Skeletal muscle cell (primary cell): ENCODE results near the gene CAPN6.

Experiments
- DNase-seq: peaks from one replicate; pipeline ENCODE4 v3.0.0-alpha.2; 2010; ENCODE audit warnings: low read depth
- H3K4me3 ChIP-seq: 2 replicates; pipeline ENCODE4 v1.5.1; 2011; ENCODE audit warnings: low read depth, mild to moderate bottlenecking, control low read depth, low read length, moderate library complexity

Gene CAPN6, protein sequence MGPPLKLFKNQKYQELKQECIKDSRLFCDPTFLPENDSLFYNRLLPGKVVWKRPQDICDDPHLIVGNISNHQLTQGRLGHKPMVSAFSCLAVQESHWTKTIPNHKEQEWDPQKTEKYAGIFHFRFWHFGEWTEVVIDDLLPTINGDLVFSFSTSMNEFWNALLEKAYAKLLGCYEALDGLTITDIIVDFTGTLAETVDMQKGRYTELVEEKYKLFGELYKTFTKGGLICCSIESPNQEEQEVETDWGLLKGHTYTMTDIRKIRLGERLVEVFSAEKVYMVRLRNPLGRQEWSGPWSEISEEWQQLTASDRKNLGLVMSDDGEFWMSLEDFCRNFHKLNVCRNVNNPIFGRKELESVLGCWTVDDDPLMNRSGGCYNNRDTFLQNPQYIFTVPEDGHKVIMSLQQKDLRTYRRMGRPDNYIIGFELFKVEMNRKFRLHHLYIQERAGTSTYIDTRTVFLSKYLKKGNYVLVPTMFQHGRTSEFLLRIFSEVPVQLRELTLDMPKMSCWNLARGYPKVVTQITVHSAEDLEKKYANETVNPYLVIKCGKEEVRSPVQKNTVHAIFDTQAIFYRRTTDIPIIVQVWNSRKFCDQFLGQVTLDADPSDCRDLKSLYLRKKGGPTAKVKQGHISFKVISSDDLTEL

DNA sequence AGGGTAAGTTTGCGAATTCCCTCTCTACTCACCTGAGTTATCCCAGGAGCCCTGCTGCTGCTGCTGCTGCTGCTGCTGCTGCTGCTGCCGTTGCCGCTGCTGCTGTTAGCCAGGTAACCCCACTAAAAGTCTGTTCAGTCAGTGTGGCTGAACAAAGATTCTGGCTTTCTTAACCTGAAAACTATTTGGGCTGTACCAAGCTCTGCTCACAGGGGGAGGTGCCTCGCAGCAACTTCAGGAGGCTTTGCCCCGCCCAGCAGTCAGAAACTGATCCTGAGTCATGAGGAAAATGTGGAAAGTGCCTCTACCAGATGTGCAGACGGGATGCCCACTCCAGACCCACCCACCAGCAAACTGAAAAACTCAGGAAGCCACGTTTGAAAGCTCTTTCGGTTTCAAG is at the start of gene CAPN6:
Gene CAPN6 (minus strand): TSS at position 145 of the 400 bp plus-strand sequence. CDS start 6,547 bp downstream, outside the sequence.
- no peak within 1 kb of the TSS for H3K4me3 ChIP-seq
- DNase-seq: no peak

DNA sequence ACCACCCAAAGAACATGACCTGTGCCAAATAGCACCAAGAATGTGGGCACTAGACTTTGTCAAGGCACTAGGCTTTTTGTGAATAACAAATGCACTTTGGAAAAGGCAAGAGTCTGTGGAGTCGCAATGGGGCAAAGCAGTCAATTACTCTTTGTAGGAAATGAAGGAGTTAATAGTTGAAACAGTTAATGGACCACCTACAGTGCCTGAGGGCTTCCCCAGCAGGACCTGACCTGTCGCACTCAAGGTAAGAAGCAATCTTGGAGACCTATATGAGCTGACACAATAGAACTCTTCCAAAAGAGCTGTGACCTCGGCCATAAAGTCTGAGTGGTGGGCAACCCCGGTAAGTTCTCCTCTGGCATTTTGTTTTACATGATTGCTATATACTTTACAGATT is 49.2 kb upstream of the CAPN6 start:
- H3K4me3 ChIP-seq: no peak overlapping the region
- no peak for DNase-seq

DNA sequence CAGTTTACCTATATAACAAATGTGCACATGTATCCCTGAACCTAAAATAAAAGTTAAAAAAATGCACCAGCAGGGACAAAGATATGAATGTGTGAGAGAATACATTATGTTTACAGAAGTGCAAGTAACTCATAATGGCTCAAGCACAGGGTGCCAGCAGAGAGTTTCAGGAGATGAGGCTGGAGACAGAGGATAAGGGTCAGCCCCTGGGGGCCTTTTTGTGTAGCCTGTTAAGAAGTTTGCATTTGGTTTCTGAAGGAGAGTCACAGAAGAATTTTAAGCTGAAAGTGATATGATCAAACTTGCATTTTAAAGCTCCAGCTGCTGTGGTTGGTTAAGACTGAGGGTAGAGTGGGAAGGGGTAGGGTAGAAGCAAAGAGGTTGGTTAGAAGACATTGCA is 48.6 kb upstream of the CAPN6 start:
- H3K4me3 ChIP-seq: no peak overlapping the region

DNA sequence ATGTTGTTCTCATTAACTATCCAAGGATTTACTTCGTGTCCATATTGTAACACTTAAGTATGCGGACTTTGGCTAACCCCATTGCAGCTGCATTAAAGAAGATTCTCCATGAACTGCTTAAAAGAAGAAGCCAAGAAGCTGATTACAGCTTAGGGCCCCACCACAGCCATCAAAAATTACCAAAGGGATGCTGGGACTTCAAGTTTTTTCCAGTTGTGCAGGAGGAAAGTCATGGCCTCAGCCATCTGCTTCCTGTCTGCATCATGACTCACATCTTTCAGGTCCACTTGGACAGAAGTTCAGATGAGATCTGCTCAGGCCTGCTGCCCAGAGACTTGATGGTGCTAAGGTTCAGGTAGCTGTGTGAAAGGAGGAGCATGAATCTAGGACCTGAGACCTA is 38.8 kb upstream of the CAPN6 start:
- no peak overlapping the region for H3K4me3 ChIP-seq

More for the DNA sequence above, 48.6 kb upstream of the CAPN6 start:
- DNase-seq: no peak

DNA sequence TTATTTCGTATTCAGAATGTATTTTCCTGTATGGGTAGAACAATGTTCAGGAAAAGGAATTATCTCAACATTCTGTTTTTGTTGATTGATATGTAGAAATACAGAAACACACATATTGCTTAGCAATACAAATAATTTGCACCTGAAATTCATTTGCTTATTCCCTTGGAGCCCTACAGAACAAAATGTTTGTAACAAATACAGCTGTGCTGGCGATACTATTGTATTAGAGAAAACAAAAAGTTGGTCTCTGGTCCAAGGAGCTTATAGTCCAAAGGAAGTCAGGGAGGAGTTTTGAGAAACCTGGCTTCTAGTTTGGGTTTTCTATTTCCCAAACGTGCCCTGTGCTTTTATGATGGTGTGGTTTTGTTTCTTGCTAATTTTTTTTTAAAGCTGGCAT is 37.8 kb upstream of the CAPN6 start:
- H3K4me3 ChIP-seq: no peak overlapping the region
- no peak for DNase-seq

More for the DNA sequence above, 38.8 kb upstream of the CAPN6 start:
- no peak for DNase-seq

DNA sequence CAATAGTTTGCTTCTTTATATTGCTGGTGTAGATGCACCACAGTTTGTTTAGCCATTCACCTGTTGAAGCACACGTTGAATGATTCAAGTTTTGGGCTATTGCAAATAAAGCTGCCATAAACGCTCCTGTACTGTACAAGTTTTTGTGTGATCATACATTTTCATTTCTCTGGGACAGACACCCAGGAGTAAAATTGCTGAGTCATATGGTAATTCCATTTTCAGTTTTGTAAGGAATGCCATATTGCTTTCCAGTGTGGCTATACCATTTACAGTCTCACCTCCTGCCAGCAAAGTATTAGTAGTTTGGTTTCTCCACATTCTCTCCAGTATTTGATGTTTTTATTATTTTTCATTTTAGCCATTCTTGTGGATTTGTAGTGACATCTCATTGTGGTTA is 32.0 kb upstream of the CAPN6 start:
- no peak for DNase-seq
- H3K4me3 ChIP-seq: no peak overlapping the region

DNA sequence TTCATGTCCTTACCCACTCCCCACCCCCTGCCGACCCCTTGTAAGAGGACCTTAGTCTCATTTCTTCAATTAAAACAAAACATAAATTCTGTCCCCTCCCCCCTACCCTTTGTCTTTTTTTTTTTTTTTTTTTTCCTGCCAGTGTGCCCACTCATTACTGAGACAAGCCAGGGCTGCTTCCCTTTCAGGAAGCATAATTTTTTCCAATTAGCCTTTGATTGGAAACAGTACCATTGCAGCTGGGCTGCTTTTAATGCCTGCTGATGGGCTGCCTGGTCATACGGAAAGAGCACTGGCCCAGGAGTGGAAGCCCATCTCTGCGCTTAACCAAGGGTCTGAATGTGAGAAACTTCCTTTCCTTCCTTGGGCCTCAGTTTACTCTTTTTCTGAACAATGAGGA is 18.6 kb upstream of the CAPN6 start:
- no peak for DNase-seq
- H3K4me3 ChIP-seq: no peak overlapping the region

DNA sequence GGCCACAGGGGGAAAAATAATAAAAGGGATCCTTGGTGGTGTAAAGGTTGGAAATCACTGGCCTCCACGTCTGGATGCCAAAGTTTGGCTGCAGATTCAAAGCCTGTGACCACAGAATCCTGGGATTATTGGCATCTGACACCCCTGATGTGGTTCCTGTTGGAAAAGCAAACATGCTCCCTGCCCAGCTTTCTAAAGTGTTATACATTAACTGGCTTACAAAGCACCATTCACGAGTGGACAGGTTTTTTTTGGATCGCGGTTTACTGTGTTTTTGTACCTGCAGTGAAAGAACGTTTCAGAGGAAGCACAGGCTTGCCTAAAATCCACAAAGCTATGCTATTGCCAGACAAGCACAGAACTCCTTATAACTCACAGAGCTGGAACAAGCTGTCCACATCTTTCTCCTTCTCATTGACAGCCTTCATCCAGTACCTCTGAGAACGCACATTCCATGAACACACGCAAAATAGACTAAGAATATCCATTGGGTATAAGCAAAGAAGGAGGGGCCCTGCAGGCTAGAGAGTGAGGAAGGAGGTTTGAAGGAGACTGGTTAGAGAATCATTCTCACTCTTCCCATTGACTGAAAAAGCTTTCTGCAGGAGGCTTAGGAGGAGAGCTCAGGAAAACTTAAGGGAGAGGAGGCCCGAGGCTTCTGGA is 14.5 kb upstream of the CAPN6 start:
- no peak for DNase-seq
- H3K4me3 ChIP-seq: no peak overlapping the region

DNA sequence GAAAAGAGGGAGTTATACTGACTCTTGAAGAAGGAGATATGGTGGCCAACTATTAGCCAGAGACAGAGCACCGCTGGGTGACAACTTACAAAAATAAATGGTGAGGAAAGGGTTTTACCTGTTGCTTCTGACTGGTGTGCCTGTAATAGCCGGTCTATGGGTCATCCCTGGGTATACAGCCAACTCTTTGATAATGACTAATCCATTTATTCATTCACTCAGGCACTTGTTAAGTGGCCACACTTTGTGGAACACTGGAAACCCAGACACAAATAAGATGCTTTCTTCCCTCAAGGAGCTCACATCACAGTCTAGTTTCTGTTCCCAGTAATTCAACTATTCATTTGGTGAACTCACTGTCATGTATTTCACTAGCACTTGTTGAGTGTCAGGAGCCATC is 13.2 kb upstream of the CAPN6 start:
- DNase-seq: no peak
- no peak overlapping the region for H3K4me3 ChIP-seq

DNA sequence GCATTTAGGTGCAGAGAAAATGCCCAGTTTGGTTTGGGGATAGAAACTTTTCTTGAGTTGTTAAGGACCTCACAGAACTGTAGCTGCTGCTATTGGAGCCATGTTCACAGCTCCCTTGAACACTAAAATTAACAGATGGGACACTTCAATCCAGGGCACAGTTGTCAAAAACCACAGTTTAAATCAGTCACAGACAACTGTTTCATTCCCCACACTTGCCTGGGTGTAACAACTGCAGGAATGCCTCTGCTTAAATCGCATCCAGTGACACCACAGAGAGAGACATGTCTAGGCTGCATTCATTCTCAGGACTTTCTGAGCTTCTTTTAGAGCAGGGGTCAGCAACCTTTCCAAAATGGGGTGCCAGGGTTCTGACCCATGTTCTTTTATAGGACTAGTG is 12.7 kb upstream of the CAPN6 start:
- DNase-seq: no peak
- H3K4me3 ChIP-seq: no peak overlapping the region

DNA sequence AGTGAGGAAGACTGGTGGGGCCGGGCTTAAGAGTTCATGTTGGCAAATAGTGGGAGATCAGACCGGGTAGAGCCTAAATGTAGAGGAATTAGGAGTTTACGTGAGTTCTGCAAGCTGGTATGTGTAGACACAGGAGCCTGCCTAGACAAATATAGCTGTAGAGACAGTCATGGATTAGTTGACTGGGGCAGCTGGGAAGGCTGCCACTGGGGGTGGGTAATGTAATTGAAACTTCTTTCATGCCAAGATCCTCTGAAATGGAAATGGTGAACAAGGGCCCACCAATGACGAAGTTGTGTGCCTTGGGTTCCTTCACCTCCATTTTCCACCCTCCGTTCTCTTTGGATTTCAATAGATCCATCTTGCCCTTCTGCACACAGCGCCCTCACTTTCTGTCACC is 11.9 kb upstream of the CAPN6 start:
- DNase-seq: no peak
- H3K4me3 ChIP-seq: no peak overlapping the region

DNA sequence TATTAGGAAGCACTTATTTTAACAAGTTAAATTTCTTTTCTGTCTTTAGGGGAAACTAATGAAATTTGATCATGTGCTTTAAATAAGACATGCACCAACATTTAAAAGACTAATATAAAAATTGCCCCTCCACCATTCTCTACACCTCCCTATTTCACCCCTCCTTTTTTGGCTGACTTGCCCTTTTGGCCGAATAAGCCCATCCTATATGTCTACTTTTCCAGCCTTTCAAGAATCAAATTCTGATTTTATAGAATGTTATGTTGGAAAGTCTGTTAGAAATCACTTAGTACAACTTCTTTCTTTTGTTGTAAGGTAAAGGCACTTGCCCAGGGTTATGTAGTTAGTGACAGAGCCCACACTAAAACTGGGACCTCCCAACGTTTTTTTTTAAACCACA is 1.8 kb downstream of the CAPN6 start:
- no peak overlapping the region for H3K4me3 ChIP-seq

DNA sequence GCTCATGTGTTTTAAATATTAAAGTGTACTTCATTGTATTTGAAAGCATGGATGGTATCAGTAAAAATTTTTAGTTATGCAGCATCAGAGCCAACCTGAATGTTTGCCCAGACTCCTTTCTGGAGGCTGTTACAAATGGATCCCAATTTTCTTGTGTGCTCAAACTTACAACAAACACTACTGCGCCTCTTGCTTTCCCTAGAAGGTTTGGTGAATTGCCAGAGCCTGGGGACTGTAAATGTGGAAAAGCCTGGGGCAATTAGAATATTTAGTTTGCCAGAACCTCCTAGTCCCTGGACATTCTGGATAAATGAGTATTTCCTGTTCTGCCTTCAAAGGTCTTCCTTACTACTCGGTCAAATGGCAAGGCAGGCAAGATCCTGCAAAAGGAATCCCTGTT is 4.8 kb downstream of the CAPN6 start:
- H3K4me3 ChIP-seq: no peak overlapping the region
- no peak for DNase-seq

More for the DNA sequence above, 1.8 kb downstream of the CAPN6 start:
- DNase-seq: no peak

DNA sequence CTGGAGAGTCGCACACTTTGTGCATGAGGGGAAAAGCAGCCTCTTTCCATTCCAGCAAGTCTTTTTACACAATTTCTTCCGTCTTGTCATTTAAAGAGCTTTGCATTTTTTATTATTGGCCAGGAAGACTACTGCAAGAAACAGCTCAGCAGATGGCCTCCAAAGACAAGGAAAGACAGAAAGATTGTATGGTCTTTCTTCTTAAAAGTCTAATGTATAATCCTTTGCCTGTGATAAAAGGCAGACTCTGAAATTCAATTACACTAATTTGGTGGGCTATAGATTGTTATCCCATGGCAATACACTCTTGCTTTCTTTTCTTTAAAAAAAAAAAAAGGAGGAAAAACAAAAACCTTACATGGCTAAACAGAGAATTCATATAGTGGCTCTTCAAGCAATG is 5.9 kb downstream of the CAPN6 start:
- H3K4me3 ChIP-seq: no peak overlapping the region
- no peak for DNase-seq

DNA sequence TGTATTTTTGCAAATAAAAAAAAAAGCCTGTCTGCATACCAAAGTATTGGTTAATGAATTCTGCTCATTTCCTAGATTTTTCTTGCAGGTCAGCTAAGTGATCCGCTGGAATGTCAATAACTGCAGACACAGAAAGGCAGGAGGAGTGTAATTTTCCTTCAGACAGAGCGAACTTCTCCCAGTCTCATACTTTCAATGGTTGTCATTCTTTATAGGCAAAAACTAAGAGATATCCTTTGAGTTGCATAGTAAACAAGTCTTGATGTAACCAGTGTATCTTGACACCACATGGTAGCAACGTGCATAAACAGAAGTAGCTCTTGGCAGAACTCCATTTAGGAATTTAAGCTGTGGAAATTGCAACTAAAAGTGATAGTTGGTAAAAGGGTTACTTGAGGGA is 8.2 kb downstream of the CAPN6 start:
- no peak for DNase-seq
- H3K4me3 ChIP-seq: no peak overlapping the region

DNA sequence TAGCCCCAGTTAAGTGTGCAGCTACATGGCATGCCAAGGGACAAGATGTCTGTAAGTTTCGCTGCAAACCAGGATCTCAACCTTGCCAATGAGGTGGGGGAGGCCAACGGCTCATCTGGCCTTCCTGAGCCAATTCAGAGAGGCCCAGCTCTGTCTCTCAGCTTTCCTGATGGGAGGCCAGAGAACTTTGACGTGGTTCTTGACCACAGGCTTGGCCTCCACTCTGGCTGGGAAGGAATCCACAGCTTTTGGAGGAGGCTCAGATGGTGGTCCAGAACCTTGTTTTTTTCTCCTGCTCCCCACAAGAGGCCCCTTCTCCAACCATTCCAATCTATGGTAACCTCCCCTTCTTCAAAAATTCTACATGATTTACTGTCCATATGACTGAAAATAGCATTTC is 9.8 kb downstream of the CAPN6 start:
- DNase-seq: no peak
- H3K4me3 ChIP-seq: no peak overlapping the region

DNA sequence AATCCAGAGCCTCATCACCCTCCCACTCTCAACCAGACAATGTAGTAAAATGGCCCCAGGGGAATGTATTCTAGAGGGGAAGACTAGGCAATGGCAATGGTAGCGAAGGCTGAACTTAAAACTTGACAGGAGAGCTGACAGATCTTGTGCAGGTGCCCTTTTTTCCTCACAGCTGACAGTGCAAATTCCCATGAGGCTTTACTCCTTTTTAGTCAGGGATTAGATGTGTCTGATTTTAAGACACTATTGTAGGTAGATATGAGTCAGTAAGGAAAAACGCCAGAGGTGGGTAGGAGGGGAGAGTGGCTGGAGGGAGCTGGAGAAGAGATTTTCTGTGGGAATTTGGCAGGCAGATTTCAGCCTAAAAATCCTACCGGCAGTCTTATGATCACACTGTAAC is 10.7 kb downstream of the CAPN6 start:
- DNase-seq: no peak
- no peak overlapping the region for H3K4me3 ChIP-seq

DNA sequence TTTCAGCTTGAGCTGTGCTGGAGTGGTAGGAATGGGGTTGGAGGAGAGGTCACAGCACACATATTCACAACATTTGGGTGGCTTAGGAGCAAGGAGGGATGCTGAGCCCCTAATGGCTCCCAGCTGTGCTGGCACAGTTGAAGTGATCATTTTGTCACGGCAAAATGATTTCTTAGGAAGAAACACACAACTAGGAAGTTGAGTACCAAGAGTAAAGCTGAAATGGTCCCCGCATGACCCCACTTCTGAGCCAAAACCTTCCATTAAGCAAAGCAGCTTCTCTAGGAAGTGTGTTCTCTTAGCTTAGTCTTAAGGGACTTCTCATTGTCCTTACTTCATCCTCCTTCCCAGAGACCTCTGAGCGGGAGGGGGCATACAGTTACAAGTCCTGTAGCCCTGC is 12.6 kb downstream of the CAPN6 start:
- no peak overlapping the region for H3K4me3 ChIP-seq
- no peak for DNase-seq

DNA sequence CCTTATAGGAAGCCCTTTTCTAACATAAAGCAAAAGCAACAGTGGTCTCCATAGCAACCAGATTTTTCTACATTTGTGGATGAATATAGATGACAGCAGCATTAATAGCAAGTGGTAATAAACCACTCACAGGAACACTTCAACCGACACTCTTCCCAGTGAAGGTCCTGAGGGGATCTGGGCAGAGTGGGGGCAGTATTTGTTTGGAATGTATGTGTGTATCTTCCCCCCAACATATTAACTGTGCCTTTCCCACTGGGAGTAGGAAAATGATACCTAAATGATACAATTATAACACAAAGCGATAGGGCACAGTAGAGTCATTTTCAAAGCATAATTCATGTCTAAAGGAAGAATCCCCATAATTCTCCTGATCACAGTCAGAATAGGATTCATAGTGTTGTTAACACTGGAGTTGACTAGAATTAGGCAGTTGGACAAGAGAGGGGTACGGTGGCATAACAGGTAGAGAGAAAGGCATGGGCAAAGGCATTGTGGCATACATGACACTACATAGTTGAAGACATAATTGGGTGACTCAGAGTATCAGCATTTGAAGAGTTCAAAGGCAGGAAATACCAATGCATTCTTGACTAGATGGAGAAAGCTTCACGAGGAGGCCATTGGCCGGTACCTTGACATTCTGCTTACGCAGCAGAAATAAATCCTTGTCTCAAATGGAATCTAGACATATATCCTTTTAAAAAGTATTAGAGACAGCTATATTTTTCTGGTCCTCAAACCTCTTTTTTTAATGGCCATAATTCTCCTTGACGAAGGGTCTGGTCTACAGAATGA is 15.2 kb downstream of the CAPN6 start:
- DNase-seq: no peak
- no peak overlapping the region for H3K4me3 ChIP-seq

DNA sequence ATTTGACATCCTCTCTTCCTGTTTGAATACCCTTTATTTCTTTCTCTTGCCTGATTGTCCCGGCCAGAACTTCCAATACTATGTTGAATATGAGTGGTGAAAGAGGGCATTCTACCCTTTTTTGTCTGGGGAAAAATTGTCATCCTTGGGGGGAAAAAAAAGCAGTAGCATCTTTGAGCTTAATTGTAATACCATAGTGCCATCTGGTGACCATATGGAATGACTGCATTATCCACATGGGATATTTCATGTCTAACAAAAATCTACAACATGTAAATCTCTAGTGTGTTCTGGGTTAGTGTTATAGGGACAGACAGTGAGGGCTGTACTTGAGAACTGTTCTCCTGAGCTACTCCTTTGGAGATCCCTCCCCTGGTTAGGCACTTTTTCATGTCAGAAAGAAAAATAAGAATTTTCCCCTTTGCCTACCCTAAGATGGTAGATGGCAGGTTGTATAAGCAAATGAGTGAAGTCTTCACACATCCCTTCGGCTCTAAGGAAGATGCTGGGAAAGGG is 26.0 kb downstream of the CAPN6 start:
- no peak for DNase-seq
- no peak overlapping the region for H3K4me3 ChIP-seq
